Stomach (tissue), 4 donors: ENCODE measurements around the gene NDUFS8.

ENCODE experiments used
- EP300 ChIP-seq: sonication (generic); formaldehyde crosslinking; IDR thresholded peaks from one replicate; pipeline ENCODE4 v1.6.1; 2017; ENCODE audit warnings: antibody characterized with exemption
- POLR2A ChIP-seq, 4 donors: fragments of 450-650 bp; IDR thresholded peaks; one replicate each; pipeline ENCODE4 v1.6.1; 2016; ENCODE audit warnings: antibody characterized with exemption in 4 of 4, control low read depth in 2 of 4, mild to moderate bottlenecking in 1 of 4, moderate library complexity in 1 of 4
- POLR2AphosphoS5 ChIP-seq, 3 donors: sonication (generic); formaldehyde crosslinking; IDR thresholded peaks; one replicate each; pipeline ENCODE4 v1.6.1; 2016; ENCODE audit warnings: antibody characterized with exemption in 3 of 3
- TF ChIP-seq, protein P1 (sequence below), 7 experiments: fragments of 450-650 bp in 4 of 7; fragments of 200-600 bp in 3 of 7; sonication (generic) in 3 of 7; IDR thresholded peaks; one replicate each; pipeline ENCODE4 v1.5.1; 2016 to 2019; ENCODE audit warnings: antibody characterized with exemption in 7 of 7, control low read depth in 2 of 7, mild to moderate bottlenecking in 1 of 7

DNA sequence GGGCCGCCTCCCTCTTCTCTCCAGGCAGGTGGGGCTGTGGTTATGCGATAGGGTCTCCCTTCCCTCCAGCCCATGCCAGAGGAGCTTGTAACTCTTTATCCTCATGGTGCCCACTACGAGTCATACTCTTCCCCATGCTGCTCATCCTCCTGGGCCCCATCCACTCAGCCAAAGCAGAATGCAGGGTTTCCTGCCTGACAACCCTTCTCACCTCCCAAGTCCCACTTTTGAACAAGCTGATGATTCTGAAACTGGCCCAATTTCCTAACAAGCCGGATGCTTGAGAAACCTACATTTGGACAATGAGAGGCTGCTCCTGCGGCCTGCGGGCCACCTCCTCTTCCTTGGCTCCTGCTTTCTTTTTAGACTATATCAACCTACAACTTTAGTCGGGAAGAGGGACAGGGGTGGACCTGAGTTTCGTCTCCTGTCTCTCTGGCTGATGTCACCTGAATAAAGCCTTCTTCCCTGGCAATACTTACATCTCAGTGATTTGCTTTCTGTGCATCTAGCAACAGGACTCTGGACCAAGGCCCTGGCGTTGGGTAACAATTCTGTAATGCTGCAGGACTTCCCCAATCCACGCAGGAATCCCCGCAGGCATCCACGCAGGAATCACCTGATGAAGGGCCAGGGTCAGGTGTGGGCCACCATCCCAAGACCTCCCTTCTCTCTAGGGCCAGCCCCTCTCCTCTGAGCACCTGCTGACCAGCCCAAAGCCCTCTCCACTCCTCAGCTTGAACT is 1.5 kb upstream of the NDUFS8 start:
- TF ChIP-seq, protein P1, sequence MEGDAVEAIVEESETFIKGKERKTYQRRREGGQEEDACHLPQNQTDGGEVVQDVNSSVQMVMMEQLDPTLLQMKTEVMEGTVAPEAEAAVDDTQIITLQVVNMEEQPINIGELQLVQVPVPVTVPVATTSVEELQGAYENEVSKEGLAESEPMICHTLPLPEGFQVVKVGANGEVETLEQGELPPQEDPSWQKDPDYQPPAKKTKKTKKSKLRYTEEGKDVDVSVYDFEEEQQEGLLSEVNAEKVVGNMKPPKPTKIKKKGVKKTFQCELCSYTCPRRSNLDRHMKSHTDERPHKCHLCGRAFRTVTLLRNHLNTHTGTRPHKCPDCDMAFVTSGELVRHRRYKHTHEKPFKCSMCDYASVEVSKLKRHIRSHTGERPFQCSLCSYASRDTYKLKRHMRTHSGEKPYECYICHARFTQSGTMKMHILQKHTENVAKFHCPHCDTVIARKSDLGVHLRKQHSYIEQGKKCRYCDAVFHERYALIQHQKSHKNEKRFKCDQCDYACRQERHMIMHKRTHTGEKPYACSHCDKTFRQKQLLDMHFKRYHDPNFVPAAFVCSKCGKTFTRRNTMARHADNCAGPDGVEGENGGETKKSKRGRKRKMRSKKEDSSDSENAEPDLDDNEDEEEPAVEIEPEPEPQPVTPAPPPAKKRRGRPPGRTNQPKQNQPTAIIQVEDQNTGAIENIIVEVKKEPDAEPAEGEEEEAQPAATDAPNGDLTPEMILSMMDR (IDR thresholded peaks at IDR 0.05), result no peak
- no peak for TF ChIP-seq POLR2A (IDR thresholded peaks at IDR 0.05)
- no peak for TF ChIP-seq EP300
- no peak for TF ChIP-seq POLR2AphosphoS5 (IDR thresholded peaks at IDR 0.05)
